Endothelial cell of umbilical vein (primary cell): Measurements from ENCODE around the gene MED23. TPM values are rescaled to one million over a fixed set of nuclear protein-coding genes. Genes with fewer than 3 reads are reported as not detected.

Source experiments
- BruUV-seq: library from RNA; stranded (reverse); fragments of 400-500 nt; replicated peaks from 2 replicates; lab custom pipeline; 2021; lab: Mats Ljungman, UMichigan
- CTCF ChIA-PET: fragments of 300-600, 350-600 bp; sonication (Branson Sonifier 250); formaldehyde crosslinking; loops from one replicate; lab custom pipeline; 2021; ENCODE audit warnings: antibody characterized with exemption, inconsistent platforms; lab: Charles Lee
- POLR2A ChIA-PET: fragments of 300-600, 350-600 bp; sonication (Branson Sonifier 250); formaldehyde crosslinking; loops from one replicate; lab custom pipeline; 2021; ENCODE audit warnings: antibody characterized with exemption, inconsistent platforms; lab: Charles Lee
- DNase-seq: peaks from one replicate; pipeline ENCODE4 v3.0.0-alpha.2; 2011; ENCODE audit warnings: low read depth, low spot score
- FAIRE-seq: peaks from 2 replicates; lab custom pipeline; 2011; peaks lifted over from hg19 to GRCh38; lab: Jason Lieb, UNC
- H2AFZ ChIP-seq: 2 replicates; pipeline ENCODE4 v1.6.0; 2012; ENCODE audit warnings: low read depth, low read length, control low read depth, inconsistent platforms
- H3K27ac ChIP-seq: 2 replicates; pipeline ENCODE4 v1.5.1; 2011; ENCODE audit warnings: low read depth, mild to moderate bottlenecking, control low read depth, low read length, moderate library complexity; ENCODE audit not compliant: insufficient read depth
- H3K27me3 ChIP-seq, 2 experiments: 2 replicates each; pipeline versions ENCODE4 v1.6.0 to v1.6.1; 2011; ENCODE audit warnings: low read length in 2 of 2, mixed read lengths in 1 of 2; ENCODE audit not compliant: control insufficient read depth in 2 of 2, insufficient read depth in 2 of 2
- H3K36me3 ChIP-seq, 2 experiments: 2 replicates in 1 of 2; 3 replicates in 1 of 2; pipeline ENCODE4 v1.5.1; 2011; ENCODE audit warnings: low read length in 2 of 2, mild to moderate bottlenecking in 1 of 2, moderate library complexity in 1 of 2; ENCODE audit not compliant: control insufficient read depth in 2 of 2, insufficient read depth in 2 of 2; ENCODE audit errors: extremely low read depth in 1 of 2
- H3K4me1 ChIP-seq: 3 replicates; pipeline ENCODE4 v1.5.1; 2011; ENCODE audit warnings: mild to moderate bottlenecking, low read length; ENCODE audit not compliant: control insufficient read depth, insufficient read depth; ENCODE audit errors: extremely low read depth
- H3K4me2 ChIP-seq: 2 replicates; pipeline ENCODE4 v1.6.1; 2011; ENCODE audit warnings: low read length, control low read depth, mixed read lengths; ENCODE audit not compliant: insufficient read depth
- H3K4me3 ChIP-seq, 3 experiments: fragments of 200-600 bp in 1 of 3; sonication (generic), shearing (Covaris generic) in 1 of 3; replicated peaks in 1 of 3; 2 replicates each; pipeline ENCODE4 v1.5.1; 2011 to 2016; ENCODE audit warnings: control low read depth in 3 of 3, low read length in 3 of 3, mild to moderate bottlenecking in 2 of 3, inconsistent platforms in 1 of 3, low read depth in 1 of 3, moderate library complexity in 1 of 3; ENCODE audit not compliant: insufficient read depth in 1 of 3
- H3K79me2 ChIP-seq: 2 replicates; pipeline ENCODE4 v1.6.0; 2012; ENCODE audit warnings: low read length, inconsistent platforms; ENCODE audit not compliant: control insufficient read depth, insufficient read depth
- H3K9ac ChIP-seq: replicated peaks from 2 replicates; pipeline ENCODE3; 2011; ENCODE audit warnings: low read length, control low read depth; ENCODE audit not compliant: insufficient read depth; ENCODE audit errors: extremely low read depth
- H3K9me1 ChIP-seq: replicated peaks from 3 replicates; pipeline ENCODE4 v1.6.0; 2011; ENCODE audit warnings: mild to moderate bottlenecking, low read length; ENCODE audit not compliant: control insufficient read depth, insufficient read depth; ENCODE audit errors: extremely low read depth
- H3K9me3 ChIP-seq: replicated peaks from 2 replicates; pipeline ENCODE4 v1.5.1; 2012; ENCODE audit warnings: low read length, inconsistent platforms; ENCODE audit not compliant: control insufficient read depth, insufficient read depth
- H4K20me1 ChIP-seq: replicated peaks from 2 replicates; pipeline ENCODE3; 2011; ENCODE audit warnings: mild to moderate bottlenecking, low read length; ENCODE audit not compliant: control insufficient read depth, insufficient read depth; ENCODE audit errors: extremely low read depth
- CTCF ChIP-seq, 2 donors: IDR thresholded peaks; 1 replicate in 1 of 2; 2 replicates in 1 of 2; pipeline ENCODE4 v1.5.1; 2011; ENCODE audit warnings: low read length in 2 of 2, mild to moderate bottlenecking in 2 of 2, moderate library complexity in 2 of 2, control low read depth in 1 of 2, inconsistent platforms in 1 of 2, low read depth in 1 of 2; ENCODE audit not compliant: insufficient read depth in 1 of 2; ENCODE audit errors: extremely low read depth in 1 of 2
- EZH2 ChIP-seq: IDR thresholded peaks from 2 replicates; pipeline ENCODE4 v1.6.1; 2012; ENCODE audit warnings: borderline replicate concordance, low read depth, mild to moderate bottlenecking, moderate library complexity, low read length, inconsistent platforms; ENCODE audit not compliant: severe bottlenecking
- MYC ChIP-seq: IDR thresholded peaks from one replicate; pipeline ENCODE4 v1.6.1; 2011; ENCODE audit warnings: mild to moderate bottlenecking, low read depth, low read length
- POLR2A ChIP-seq: IDR thresholded peaks from 2 replicates; pipeline ENCODE4 v1.6.1; 2012; ENCODE audit warnings: low read depth, mild to moderate bottlenecking, control low read depth, low read length
- POLR2AphosphoS5 ChIP-seq: IDR thresholded peaks from 2 replicates; pipeline ENCODE4 v1.6.1; 2012; ENCODE audit warnings: low read depth, mild to moderate bottlenecking, control low read depth, low read length, moderate library complexity; ENCODE audit not compliant: insufficient read depth
- dilution Hi-C: fragments of 300-500 bp; cut with MboI; formaldehyde crosslinking; loops from one replicate; pipeline ENCODE4 v1.15.0; 2019; ENCODE audit warnings: low sequenced_read_pairs; ENCODE audit not compliant: extremely low pct_ligation_motif_present
- intact Hi-C: fragments of 100-400 bp; cut with micrococcal nuclease; formaldehyde crosslinking; loops from one replicate; pipeline ENCODE4 v1.10.0; 2022
- polyA plus RNA-seq, 4 experiments: library from polyadenylated mRNA; depleted of rRNA in 3 of 4; stranded (reverse) in 3 of 4; unstranded in 1 of 4; fragments of >200 nt; gene quantifications; 2 replicates each; pipeline versions ENCODE4 v1.2.1 to v1.2.3, GENCODE V29; 2011 to 2012; ENCODE audit warnings: missing spikeins in 1 of 4
- total RNA-seq: library from RNA; stranded (reverse); gene quantifications from 2 replicates; pipeline ENCODE4 v1.2.3, GENCODE V29; 2021

The MED23 gene
- total and polyA plus RNA-seq, 2 donors (not counting 3 experiments of a cell fraction or from before 2014, with no cell fraction given) = 17.9 to 29.5 TPM

GRCh38 chr6:131640100-131640499 is 12.1 kb upstream of the MED23 start:
- H3K27ac ChIP-seq = no peak overlapping the region
- H3K4me3 ChIP-seq = no peak overlapping the region
- ChIA-PET CTCF (interaction anchor here (1.6 to 2.9 kb wide), 2 partner anchors 12 to 16 kb away, joined by 5 to 31 read pairs; partner anchors contain the start of gene MED23), POLR2A (no interaction called here)
- TF ChIP-seq POLR2A (no peak), CTCF (IDR thresholded peaks at IDR 0.05; ENCODE audit: extremely low read depth in 1 of 2, insufficient read depth in 1 of 2, low read depth in 1 of 2, low read length in 2 of 2) (no peak), POLR2AphosphoS5 (no peak), EZH2 (no peak)
- DNase-seq (no peak), FAIRE-seq (no peak)
- H4K20me1 ChIP-seq = no peaks in the 10 kb centered on the region
- no peak overlapping the region for H2AFZ ChIP-seq
- no peaks in the 10 kb centered on the region for H3K9me3 ChIP-seq
- H3K9ac ChIP-seq = no peak overlapping the region
- H3K27me3 ChIP-seq = peaks cover 0 to 14% of the 10 kb centered on the region in 2 experiments
- H3K4me2 ChIP-seq = no peak overlapping the region
- dilution Hi-C loops = no loop called here
- H3K79me2 ChIP-seq = no peaks in the 10 kb centered on the region
- H3K36me3 ChIP-seq = no peaks in the 10 kb centered on the region
- intact Hi-C loops = no loop called here
- BruUV-seq = no TSS peak
- no peaks in the 10 kb centered on the region for H3K4me1 ChIP-seq
- no peaks in the 10 kb centered on the region for H3K9me1 ChIP-seq

- no peak for TF ChIP-seq MYC
- FAIRE-seq (no peak), DNase-seq (no peak)
- Histone ChIP-seq H3K4me1 (no peaks in the 10 kb centered on the region), H3K27me3 (peaks cover 0 to 10% of the 10 kb centered on the region in 2 experiments), H3K9me3 (no peaks in the 10 kb centered on the region), H3K79me2 (no peaks in the 10 kb centered on the region), H3K36me3 (no peaks in the 10 kb centered on the region), H4K20me1 (no peaks in the 10 kb centered on the region), H3K9me1 (no peaks in the 10 kb centered on the region), H3K9ac (no peak overlapping the region), H3K4me3 (no peak overlapping the region), H2AFZ (no peak overlapping the region), H3K27ac (no peak overlapping the region), H3K4me2 (no peak overlapping the region)
- BruUV-seq = no TSS peak
- dilution Hi-C loops (no loop called here), intact Hi-C loops (no loop called here)
- ChIA-PET POLR2A (no interaction called here), CTCF (interaction anchor here (0.9 to 2.9 kb wide), 2 partner anchors 8 to 10 kb away, joined by 3 to 31 read pairs; partner anchors contain the start of gene MED23)
Observed at GRCh38 chr6:131638013-131638412, 10.0 kb upstream of the MED23 start.
